NCI-H446 (cell line): ENCODE results near the gene IFITM10.

Experiments
- DNase-seq, 2 experiments: peaks; one replicate each; lab custom pipeline; 2025; lab: John Stamatoyannopoulos, UW

IFITM10 gene

GRCh38 chr11:1750481-1750839 lies at the start of gene IFITM10:
Gene IFITM10 (minus strand): TSS chr11:1750595. CDS start chr11:1750442, 153 bp downstream.
- DNase-seq: no peak

- no peak for DNase-seq
Measured at GRCh38 chr11:1797391-1798125, 47.2 kb upstream of the IFITM10 start.

DNA sequence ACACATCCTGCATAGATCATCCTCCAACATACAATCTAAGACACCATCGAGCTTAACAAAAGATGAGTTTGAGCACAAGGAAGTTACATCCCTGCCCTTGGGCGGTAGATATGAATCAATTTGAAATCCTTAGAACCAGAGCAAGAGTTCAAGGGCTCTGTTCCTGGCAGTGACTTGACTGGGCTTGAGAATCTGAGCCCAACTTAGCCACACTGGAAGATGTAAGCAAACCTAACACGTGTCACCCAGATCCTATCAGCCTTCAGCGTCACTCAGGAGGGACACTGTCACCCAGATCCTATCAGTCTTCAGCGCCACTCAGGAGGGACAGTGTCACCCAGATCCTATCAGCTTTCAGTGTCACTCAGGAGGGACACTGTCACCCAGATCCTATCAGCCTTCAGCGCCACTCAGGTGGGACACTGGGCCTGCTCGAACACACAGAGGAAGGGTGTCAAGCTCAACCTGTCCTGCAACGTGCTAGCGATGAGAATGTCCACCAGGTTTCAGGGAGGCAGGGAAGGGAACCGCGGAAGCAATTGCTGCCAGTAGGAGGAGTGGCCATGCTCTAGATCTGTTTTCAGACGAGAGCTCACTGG lies 46.1 kb upstream of the IFITM10 start:
- DNase-seq: no peak

DNA sequence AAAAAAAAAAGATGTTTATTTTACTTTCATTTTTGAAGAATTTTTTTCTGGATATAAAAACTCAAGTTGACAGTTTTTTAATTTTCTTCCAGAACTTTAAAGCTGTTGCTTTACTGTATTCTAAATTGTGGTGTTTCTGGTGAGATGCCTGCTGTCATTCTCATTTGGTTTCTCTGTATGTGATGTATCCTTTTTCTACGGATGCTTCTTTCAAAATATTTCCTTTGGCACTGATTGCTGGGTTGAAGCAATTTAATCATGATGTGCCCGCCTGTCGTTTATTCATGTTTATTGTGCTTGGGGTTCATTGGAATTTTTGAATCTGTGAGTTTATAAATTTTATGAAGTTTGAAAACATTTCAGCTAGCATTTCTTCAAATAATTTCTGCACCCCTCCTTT lies 42.7 kb upstream of the IFITM10 start:
- DNase-seq: no peak

- no peak for DNase-seq
Measured at GRCh38 chr11:1792461-1792860, 42.1 kb upstream of the IFITM10 start.

GRCh38 chr11:1791912-1792311 lies 41.5 kb upstream of the IFITM10 start:
- DNase-seq: no peak

- no peak for DNase-seq
Measured at GRCh38 chr11:1786466-1786865, 36.1 kb upstream of the IFITM10 start.

GRCh38 chr11:1785749-1786413 lies 35.5 kb upstream of the IFITM10 start:
- no peak for DNase-seq

- no peak for DNase-seq
Measured at GRCh38 chr11:1784761-1785650, 34.6 kb upstream of the IFITM10 start.

- DNase-seq: no peak
Measured at GRCh38 chr11:1783725-1784529, 33.5 kb upstream of the IFITM10 start.

DNA sequence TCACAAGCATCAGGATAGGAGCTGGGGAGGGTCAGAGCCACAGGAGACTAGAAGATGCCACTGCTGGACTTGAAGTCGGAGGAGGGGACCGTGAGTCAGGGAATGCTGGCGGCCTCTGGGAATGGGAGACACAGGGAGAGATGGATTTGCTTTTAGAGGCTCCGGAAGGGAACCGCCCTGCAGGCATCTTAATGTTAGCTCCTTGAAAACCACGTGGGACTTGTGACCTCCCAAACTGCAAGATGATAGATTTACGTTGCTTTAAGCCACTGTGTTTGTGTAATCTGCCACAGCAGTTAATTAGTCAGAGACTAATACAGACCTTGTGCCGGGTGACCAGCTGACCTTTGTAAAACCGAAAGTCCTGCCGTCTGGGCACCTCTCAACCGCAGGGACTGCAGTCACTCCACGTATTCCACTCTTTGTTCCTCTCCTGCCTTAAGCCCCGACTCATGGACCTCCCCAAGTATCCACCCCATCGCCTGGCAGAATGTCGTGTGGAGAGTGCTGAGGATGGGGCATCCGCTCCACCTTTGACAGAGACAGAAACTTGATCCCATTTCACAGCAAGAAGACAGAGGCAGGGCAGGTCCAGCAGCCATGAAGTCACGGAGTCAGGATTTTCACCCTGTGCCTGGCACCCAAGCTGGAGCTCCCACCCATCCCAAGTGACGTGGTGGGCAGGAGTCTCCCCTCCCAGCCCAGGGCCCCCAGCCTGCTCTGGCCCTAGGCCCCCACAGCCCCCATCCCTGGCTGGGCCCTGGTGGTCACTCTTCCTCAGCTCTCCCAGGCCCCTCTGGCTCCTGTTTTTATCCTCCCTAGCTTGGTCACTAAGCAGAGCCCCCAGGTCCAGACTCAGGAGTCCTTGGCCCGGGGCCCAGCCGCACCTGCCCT lies 32.7 kb upstream of the IFITM10 start:
- no peak for DNase-seq

GRCh38 chr11:1782031-1782590 lies 31.7 kb upstream of the IFITM10 start:
- DNase-seq: no peak

DNA sequence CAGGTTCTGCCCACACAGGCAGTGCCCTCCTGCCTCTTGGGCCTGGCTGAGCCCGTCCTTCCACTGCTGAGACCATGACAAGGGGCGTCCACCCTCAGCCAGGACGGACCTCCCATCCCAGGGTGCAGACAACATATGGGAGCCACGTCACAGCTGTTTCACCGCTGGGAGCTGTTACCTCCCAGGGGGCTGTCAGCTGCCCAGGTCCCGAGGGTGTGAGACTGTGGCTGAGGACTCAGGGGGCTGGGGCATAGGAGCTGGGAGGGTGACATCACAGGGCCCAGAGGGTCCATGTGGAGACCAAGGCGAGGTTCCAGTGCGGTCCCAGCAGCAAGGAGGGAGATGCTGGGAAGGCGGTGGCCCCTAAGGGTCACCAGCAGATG lies 31.2 kb upstream of the IFITM10 start:
- no peak for DNase-seq

DNA sequence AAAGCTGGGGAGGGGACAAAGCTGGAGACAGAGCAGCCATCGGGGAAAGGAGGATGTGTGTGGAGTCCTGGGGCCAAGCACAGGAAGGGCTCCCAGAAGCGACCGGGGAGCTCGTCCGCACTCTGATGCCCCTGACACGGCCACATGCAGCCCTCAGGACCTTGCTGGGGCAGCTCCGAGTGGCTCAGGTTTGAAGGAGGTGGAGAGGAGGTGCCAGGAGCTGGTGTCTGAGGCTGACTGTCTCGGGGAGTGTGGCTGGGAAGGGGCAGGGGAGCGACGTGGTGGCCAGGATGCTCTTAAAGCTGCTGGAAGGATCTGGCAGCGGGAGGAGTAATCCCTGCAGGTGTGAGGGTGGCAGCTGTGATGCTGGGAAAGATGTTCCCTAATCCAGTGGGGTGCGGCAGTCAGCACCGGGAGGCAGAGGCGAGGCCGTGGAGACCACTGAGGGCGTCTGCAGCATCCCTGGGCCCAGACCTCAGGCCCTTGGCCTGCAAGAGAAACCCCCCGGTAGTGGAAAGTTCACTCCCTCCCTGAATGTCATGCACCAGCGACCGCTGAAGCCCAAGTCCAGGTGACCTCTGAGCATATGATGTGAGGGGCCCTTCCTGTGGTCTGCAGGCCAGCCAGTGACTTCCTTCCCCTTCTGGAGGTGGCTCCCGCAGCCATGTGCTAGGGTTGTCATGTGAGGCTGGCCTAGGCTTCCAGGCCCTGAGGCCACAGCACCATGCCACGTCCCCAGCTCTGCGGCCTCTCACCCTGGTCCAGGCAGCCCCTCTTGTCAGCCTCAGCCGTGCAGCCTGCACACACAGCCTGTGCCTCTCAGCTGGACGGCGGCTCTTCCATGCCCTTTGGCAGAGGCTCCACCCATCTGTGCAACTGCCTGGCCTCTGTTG lies 30.6 kb upstream of the IFITM10 start:
- DNase-seq: no peak

DNA sequence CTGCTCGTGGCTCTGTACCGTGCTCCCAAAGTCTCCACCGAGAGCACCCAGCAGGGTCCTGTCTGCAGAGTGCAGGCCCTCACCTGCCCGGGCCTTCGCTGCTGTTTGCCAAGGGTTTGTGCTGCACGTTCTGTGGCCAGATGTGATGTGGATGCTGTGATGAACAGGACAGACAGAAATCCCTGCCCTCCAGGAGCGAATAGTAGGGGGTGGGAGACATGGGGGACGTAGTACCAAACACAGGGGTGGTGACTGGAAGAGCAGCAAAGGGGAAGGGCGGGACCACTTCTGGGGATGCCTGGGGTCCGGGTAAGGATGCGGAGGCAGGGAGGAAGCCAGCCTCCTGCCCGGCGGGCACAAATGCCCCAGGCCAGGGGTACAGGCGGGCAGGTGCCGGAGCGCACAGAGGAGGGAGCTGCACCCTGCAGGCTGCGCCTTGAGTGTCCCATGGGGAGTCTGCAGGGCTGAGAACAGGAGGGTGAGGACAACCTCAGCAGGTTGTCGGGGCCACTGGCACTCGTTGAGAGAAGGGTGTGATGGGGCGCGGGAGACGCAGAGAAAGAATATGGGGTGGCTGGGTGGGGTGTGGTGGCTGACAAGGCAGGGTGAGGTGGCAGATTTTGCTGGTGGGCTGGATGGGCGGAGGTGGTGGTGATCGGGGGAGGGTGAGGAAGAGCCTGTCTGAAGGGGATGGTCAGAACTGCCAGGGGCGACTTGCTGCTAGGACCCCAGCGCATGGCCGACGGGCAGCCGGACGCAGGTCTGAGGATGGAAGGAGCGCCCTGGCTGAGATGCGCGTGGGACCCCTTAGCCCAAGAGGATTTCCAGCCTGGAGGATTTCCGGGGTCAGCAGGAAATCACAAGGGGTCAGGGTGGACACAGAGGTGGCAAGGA lies 29.7 kb upstream of the IFITM10 start:
- DNase-seq: no peak

DNA sequence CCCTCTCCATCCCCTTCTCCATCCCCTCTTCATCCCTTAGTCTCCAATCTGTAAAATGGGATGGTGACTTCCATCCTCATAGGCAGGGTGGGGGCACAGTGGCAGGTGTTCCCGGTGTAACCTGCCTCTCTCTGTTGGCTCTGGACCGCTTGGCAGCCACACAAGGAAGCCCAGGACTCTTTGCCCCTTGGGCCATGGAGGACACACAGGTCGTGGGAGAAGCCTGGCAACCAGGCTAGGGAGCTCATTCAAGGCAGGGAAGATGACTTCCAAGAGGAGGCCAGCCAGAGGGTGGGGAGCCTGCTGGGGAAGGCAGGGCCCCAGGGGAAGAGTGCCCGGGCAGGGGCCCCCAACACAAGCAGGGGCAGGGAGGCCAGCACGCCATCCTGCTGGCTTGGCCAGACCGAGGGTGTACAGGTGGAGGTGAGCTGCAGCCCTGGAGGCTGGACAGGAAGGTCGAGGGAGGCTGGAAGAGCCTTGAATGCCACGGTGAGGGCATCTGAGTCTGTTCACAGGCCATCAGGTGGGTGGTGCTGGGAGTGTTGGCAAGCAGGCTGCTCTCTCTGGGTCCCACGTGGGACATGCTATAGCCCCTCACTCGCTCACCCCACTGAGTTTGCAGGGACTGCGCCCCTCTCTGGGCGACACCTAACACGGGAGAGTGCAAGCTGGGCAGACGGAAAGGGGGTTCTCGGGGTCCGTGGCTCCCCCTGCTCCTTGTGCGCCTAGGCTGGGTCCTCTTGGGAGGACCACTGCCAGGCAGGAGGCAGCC lies 28.8 kb upstream of the IFITM10 start:
- DNase-seq: no peak
